Measurements from ENCODE around the gene MYRF. TPM values are rescaled to one million over a fixed set of nuclear protein-coding genes. Genes with fewer than 3 reads are reported as not detected.

Gene MYRF
- total RNA-seq, 1 donor from 2014 or later: 320 TPM

DNA sequence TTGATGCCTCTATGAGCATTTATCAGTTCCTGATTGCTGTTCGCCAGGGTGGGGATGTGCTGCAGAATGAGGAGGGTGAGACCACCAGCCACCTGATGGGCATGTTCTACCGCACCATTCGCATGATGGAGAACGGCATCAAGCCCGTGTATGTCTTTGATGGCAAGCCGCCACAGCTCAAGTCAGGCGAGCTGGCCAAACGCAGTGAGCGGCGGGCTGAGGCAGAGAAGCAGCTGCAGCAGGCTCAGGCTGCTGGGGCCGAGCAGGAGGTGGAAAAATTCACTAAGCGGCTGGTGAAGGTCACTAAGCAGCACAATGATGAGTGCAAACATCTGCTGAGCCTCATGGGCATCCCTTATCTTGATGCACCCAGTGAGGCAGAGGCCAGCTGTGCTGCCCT lies 43.0 kb downstream of the MYRF start:
- DNase-seq (ENCODE audit: low spot score): no peak

DNA sequence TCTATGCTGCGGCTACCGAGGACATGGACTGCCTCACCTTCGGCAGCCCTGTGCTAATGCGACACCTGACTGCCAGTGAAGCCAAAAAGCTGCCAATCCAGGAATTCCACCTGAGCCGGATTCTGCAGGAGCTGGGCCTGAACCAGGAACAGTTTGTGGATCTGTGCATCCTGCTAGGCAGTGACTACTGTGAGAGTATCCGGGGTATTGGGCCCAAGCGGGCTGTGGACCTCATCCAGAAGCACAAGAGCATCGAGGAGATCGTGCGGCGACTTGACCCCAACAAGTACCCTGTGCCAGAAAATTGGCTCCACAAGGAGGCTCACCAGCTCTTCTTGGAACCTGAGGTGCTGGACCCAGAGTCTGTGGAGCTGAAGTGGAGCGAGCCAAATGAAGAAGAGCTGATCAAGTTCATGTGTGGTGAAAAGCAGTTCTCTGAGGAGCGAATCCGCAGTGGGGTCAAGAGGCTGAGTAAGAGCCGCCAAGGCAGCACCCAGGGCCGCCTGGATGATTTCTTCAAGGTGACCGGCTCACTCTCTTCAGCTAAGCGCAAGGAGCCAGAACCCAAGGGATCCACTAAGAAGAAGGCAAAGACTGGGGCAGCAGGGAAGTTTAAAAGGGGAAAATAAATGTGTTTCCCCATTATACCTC lies 43.6 kb downstream of the MYRF start:
- DNase-seq (ENCODE audit: low spot score): no peak

DNA sequence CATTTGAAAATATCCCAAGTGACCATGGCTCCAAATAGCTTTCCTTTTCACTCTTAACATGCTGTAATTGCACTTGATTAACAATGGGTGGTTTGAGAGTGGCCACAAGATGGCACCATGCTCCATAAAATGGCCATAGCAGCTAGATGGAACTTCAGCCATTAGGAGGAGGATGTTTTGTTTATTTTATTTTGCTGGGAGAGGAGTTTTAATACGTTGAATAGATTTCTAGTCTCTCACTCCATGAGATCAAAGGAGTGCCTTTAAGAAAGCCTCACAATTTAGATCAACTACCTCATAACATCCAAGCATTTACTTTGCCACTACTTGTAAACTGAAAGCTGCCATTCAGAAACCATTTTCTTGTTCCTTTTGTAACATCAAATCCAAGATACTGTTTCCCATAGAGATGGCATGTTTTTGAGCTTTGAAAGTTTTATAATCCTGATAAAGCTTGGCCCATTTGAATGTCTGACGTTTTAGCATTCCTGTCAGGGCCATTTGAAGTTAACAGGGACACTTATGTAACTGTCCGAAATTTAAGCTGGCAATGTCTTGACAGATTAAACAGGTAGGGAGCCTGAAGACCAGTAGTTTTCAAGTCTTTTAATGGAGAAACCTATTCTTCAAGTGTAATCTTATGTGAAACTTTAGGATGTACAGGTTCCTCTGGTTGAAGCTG lies 45.0 kb downstream of the MYRF start:
- DNase-seq (ENCODE audit: low spot score): peak; percentile 87

DNA sequence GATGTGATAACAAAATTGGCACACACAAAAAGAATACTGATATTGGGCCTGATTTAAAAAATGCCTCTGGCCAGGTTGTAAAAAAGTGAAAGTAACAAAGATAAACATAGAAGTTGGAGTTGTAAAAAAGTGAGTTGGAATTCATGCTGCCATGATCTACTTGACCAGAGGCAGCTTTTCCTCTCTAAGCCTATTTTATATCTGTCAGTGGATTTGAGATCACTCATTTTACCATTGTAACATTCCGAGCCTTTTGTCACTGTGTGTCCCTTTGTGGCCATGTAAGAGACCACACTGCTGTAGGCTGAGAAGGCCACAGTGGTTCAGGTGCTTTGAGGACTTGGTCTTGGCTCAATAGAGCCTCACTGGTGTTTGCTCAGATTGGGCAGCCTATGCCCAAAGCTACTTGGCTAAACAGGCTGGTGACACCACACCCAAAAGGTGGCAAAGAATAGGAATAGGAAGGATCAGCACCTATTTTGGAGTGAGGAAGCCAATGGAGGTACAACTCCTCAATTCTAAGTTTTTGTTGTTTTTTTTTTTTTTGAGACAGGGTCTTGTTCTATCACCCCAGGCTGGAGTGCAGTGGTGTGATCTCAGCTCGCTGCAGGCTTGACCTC lies 47.3 kb downstream of the MYRF start:
- no peak for DNase-seq (ENCODE audit: low spot score)

GRCh38 chr11:61800331-61801281 lies 48.2 kb downstream of the MYRF start:
- no peak for DNase-seq (ENCODE audit: low spot score)

- DNase-seq (ENCODE audit: low spot score): no peak
These were observed 50.2 kb downstream of the MYRF start for GRCh38 chr11:61802605-61803004.

GRCh38 chr11:61803889-61804647 lies 51.6 kb downstream of the MYRF start:
- DNase-seq (ENCODE audit: low spot score): no peak

- no peak for DNase-seq (ENCODE audit: low spot score)
These were observed 52.7 kb downstream of the MYRF start for GRCh38 chr11:61805146-61805545.

DNA sequence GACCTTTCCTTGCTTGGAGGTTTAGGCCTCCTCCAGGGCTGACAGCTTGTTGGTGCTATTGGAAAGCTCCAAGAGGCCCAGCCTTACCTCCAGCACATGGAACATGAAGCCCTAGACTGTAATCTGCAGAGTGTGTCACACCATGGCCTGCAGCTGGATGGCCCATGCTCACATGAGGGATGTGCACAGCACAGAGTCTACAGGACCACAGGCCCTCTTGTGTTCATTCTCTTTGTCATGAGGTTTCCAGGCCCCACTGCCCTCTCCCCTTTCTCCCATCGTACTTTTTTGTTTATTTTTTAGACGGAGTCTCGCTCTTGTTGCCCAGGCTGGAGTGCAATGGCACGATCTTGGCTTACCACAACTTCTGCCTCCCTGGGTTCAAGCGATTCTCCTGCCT lies 54.3 kb downstream of the MYRF start:
- no peak for DNase-seq (ENCODE audit: low spot score)

DNA sequence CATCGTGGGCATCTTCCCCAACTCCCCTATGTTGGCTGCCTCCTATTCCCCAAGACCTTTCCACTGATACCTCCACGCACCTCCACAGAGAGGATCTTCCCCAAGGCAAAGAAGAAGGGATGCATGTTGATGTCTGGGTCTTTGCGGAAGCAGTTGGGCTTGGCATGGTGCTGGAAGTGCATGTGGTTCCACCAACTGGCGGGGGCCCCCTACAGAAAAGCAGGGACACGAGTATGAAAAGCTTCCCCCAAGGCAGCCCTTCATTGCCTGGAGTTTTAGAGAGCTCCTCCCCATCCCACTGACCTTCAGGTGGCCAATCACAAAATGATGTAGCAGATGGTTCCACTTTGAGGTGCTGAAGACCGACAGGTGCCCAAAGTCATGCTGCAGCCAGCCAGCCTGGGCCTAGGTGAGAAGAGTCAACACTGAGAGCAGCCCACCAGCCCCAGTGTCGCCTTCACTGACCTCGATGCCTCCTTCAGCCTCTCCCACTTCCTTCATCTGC lies 58.3 kb downstream of the MYRF start:
- DNase-seq (ENCODE audit: low spot score): no peak

DNA sequence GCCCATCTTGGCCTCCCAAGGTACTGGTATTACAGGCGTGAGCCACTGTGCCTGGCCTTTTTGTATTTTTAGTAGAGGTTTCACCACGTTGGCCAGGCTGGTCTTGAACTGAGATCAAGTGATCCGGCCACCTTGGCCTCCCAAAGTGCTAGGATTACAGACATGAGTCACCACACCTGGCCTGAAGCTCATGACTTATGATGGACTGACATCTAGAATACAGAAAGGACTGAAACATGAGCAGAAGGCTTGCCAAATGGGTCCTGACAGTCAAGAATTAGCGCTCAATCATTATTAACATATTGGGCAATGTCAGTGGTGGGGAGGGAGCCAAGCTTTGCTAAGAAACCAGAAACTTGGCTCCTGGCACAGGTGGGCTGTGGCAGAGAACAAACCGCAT lies 59.4 kb downstream of the MYRF start:
- no peak for DNase-seq (ENCODE audit: low spot score)

DNA sequence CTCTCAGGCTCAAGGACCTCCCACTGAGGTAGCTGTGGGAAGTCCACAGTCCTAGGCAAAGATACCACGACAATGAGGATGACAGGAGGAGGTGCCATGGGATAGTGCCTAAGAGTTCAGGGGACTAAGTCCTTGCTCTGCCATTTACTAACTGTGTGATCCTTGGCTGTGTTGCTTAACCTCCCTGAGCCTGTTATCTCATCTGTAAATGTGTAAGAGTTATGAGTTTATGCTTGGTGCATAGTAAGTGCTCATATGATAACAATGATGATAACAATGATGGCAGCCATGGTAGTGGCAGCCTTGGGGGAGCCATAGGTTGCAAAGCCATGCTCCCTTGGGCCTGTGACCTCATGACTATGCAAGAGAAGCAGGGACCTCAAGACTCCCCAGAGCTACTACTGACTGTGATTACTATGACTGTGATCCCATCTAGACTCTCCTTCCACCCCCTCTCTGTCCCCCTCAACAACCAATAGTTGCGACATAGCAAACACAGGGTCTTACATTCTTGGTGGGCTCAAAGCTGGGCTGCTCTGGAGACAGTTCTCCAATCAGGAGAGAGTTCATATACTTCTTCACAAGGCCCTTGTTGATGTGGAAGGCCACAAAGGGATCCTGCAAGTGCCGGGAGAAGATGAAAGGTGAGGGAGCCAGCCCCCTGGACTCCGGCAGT lies 60.4 kb downstream of the MYRF start:
- DNase-seq (ENCODE audit: low spot score): no peak

- no peak for DNase-seq (ENCODE audit: low spot score)
These were observed 62.0 kb downstream of the MYRF start for GRCh38 chr11:61814247-61814957.

DNA sequence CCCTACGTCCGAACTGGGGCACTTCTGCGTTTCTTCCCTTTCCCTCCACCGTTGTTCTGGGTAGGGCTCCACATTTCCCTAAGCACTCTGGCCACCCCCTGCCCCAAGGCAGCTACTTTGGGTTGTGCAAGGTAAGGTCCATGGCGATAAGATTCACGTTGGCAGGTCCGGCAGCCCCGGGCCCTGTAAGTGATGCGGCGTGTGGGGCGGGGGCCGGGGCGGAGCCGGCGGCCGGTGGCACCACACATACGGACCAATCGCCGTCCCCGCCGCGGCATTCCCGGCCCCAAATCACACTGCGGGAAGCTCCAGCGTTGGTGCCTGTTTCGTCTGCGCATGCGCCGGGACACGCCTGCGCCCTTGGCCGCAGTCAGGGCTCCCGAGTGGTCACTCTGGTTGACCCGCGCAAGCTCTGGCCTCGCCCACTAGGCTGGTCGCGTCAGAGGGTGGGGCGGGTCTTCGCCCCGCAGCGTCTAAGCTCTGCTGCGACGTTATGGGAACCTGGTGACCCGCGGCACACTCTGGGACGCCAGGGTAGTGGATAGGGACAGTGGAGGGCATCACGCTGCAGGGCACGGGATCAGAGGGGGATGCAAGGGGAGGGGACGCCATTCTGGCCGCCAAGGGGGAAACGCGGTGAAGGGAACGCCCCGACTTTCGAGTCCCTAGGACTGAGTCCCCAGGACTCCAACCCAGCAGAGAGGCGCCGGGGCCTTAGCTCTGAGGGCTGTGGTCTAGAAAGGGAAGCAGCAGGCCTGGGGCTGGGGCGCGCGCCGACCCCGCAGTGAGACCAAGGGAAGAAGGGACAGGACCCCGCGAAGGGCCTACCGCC lies 62.7 kb downstream of the MYRF start:
- DNase-seq (ENCODE audit: low spot score): peak; percentile 93

GRCh38 chr11:61815790-61816735 lies 63.6 kb downstream of the MYRF start:
- DNase-seq (ENCODE audit: low spot score): peak; percentile 42

GRCh38 chr11:61816736-61817455 lies 64.5 kb downstream of the MYRF start, which contains the start of gene FADS1:
TSS of gene FADS1 (minus strand) at chr11:61817003. CDS start at chr11:61816929, 74 bp downstream.
- peak; percentile 86 for DNase-seq (ENCODE audit: low spot score)

Data from mucosa of gallbladder (tissue), 1 donor.